G401.6 (cell line): ENCODE data around the gene PLEKHA6.

Source experiments
- FAIRE-seq: peaks from 2 replicates; lab custom pipeline; 2012; peaks lifted over from hg19 to GRCh38; lab: Jason Lieb, UNC

The PLEKHA6 gene

DNA sequence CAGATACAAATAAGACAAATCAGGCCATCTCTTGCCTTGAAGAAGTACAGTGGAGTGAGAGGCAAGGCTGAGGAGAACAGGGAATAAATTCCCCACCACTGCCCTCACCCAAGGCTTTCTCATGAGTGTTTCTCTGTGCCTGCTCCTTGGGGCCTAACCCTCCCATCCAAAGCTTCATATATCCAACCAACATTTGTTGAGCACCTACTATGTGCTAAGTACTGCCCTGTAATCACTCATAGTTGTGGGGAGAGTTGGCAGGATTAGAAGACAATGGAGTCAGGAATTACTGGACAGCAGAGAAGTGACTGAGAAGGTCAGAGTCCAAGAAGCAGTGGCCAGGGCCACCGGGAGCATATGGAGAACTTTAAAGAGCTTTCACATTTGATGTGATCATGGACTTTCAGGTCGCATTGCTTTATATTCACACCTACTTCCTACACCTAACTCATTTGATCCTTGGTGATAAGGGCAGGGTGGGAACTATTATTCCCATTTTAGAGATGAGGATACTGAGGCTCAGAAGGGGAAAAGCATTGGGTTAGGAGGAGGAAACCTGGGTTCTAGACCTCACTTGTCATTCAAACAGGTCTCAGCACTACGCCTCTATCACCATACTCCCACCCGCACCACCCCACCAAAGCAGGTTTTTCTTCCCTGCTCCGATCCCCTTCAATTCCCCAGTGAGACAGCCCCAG, 6.4 kb downstream of the PLEKHA6 start:
- FAIRE-seq = no peak

DNA sequence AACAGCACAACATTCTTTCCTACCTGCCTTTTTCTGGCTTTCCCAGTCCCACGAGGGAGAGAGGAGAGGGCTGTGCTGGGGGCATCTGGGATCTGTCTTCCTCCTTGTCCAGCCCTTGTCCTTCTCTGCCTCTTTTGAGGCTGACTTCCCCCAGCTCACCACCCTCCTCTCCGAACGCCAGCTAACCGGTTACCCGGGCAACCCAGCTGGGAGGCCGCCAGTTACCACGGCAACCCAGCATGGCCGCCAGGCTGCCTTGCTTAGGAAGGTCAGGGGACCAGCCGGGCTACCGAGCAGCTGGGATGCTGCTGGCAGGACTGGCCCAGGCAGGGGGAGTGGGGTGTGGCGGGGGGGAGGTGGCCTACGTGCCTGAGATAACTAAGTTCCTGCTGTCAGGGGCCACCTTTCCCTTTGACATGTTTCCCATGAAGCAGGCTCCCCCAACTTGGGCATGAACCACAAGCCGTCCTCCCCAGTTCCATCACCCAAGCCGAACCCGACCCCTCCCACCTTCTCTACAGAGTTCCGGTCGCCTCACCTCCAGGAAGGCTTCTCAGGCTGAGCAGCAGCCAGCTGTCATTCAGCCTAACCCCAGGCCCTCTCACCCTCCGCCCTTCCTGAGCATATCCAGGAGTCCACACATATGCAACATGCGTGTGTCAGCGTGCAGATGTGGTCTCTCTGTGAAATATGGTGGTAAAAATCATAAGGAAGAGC, 8.7 kb downstream of the PLEKHA6 start:
- no peak for FAIRE-seq

DNA sequence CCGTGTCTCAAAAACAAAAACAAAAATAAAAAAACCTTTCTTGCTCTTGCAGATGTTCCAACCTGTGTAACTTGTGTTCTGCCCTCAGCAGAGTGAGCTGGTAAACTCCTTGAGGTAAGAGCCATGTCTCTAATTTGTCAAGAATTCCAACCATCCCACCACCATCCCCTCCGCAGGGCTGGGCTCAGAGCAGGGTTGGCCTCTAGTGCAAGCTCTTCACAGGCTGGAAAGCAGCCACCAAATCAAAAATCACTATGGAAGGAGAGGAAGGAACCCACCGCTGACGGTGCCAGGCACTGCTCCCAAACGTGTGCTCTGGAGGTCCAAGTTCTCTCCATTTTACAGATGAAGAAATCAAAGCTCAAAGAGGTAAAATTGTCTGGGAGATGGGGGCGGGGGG, 9.4 kb downstream of the PLEKHA6 start:
- FAIRE-seq = no peak

GRCh38 chr1:204349602-204350001, 10.1 kb downstream of the PLEKHA6 start:
- no peak for FAIRE-seq

GRCh38 chr1:204348722-204349121, 11.0 kb downstream of the PLEKHA6 start:
- FAIRE-seq = no peak

DNA sequence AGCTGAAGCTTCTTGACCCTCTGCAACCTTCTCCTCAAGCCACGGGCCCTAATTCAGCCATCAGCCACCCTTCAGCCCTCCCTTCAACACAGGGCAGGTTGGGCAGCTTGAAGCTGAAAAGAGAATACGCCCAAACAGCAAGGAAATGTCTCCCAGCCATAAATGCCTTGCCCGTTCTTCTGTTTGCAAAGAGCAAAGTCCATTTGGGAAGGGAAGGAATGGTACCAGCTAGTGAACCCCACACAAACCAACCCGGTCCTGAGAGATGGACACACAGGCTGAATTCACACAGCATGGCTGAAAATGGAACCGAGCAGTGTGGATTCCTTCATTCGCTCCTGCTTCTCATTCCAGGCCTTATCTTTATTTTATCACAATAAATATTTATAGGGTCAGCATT, 11.5 kb downstream of the PLEKHA6 start:
- no peak for FAIRE-seq

DNA sequence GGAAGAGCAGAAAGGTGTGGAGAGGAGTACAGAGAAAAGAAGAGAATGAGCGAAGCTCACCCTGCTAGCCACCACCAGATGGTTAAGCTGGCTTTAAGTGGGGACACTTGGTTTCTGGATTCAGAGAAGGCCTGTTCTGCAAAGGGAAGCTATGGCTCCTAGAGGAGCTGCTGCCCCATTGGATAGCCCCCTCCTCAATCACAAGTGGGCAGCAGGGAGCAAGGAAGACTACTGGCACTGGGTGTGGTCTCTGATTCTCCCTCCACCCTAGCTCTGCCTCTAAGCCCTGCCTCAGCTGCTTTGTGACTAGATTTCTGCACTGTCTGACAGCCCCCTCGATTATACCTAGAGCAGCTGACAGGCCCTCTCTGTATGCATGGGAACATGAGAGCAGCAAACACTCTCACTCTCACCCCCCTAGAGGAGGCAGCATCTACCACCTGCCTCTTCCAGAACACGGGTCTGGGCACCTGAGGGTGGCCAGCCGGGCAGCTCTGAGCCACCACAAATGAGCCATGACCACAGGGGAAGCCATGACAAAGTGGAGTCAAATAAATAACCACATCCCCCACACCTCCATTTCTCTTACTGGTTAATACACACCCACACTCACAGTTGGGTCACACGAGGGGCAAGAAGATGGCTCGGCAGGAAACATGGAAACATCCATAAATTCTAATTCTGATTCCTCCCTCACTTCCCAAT, 13.6 kb downstream of the PLEKHA6 start:
- FAIRE-seq = no peak

DNA sequence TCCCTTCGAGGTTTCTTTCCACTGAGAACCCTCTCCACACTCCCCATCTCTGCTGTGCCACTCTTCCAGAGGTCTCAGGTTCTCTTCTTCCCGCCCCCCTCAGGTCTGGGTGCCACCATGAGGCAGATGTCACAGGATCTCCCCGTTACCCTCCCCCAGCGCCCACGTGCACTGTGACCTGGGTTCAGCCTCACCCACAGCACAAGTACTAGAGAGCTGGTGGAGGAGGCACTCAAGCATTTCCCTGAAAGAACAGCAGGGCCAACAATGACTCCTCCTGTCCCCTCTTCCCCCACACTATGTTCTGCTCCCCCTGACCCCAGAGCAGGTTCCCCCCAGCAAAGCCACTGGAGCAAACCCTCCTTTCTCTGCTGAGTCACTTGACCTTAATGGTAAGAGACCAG, 14.3 kb downstream of the PLEKHA6 start:
- no peak for FAIRE-seq

GRCh38 chr1:204344665-204345355, 14.9 kb downstream of the PLEKHA6 start:
- FAIRE-seq = no peak

DNA sequence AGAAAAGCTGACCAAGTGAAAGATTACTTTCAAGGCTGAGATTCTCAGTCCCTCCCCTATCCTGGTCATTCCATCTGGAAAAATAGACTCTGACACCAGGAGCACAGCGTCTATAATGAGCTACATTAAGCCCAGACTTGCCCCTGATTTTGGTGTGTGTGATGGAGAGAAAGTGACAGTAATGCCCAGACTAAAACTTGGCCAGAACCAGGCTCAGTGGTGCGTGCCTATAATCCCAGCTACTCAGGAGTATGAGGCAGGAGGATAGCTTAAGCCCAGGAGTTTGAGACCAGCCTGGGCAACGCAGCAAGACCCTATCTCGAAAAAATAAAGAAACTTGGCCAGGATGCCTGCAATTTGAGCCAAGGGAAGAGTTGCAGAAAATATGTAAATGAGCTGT, 15.9 kb downstream of the PLEKHA6 start:
- no peak for FAIRE-seq

GRCh38 chr1:204343247-204343646, 16.5 kb downstream of the PLEKHA6 start:
- FAIRE-seq = no peak

DNA sequence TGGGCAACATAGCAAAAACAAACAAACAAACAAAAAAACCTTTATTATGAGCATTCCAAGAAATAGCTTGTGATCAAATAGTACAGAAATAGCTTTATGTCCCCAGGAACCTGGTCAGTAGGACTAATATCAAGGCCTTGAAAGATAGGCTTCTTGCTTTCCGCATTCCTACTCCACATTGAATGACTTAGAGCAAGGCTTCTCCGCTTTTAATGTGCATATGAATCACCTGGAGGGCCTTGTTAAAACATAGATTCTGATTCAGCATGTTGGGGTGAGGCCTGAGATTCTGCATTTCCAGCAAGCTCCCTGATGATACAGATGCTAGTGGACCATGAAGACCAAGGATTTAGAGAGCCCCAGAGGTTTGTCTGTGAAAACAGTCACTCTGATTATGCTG, 17.4 kb downstream of the PLEKHA6 start:
- no peak for FAIRE-seq

GRCh38 chr1:204341380-204341779, 18.3 kb downstream of the PLEKHA6 start:
- no peak for FAIRE-seq

- FAIRE-seq = no peak
Observed at GRCh38 chr1:204340081-204340889, 19.4 kb downstream of the PLEKHA6 start.

DNA sequence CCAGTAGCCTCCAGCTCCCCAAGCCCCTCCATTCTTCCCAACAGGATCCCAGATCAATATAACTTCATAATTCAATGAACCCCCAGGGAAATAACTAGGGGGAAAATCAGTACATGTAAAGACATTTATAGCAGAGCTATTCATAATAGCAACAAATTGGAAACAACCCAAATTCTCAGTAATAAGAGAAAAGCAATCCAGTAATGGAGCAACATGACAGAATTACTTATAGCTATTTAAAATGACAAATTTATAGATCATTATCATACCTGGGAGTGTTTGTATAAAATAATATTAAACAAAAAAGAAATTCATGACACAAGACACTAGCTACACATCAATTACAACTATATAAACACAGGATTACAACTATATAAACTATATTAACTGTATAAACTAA, 20.2 kb downstream of the PLEKHA6 start:
- no peak for FAIRE-seq

DNA sequence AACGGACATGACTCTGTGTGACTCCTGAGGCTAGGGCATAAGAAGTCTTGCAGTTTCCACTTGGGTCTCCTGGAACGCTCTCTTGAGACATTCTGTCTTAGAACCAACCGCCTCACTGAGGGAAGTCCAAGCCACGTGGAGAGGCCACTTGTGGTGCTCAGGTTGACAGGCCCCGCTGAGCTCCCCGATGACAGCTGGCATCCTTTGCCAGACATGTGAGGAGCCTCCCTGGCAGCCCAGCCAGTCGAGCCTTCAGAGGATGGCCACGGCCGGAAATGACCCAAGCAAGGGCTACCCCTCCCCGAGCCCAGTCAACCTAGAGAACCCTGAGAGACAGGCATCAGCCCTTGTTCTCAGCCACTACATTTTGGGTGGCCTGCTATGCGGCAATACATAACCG, 20.7 kb downstream of the PLEKHA6 start:
- no peak for FAIRE-seq

GRCh38 chr1:204338360-204338759, 21.4 kb downstream of the PLEKHA6 start:
- no peak for FAIRE-seq

- FAIRE-seq = no peak
Observed at GRCh38 chr1:204337583-204337982, 22.1 kb downstream of the PLEKHA6 start.

GRCh38 chr1:204337036-204337429, 22.7 kb downstream of the PLEKHA6 start:
- FAIRE-seq = no peak

GRCh38 chr1:204336421-204337035, 23.2 kb downstream of the PLEKHA6 start:
- FAIRE-seq = no peak

- no peak for FAIRE-seq
Observed at GRCh38 chr1:204335533-204335932, 24.2 kb downstream of the PLEKHA6 start.

- no peak for FAIRE-seq
Observed at GRCh38 chr1:204335085-204335484, 24.6 kb downstream of the PLEKHA6 start.
